AG08396 (cell line): Measurements from ENCODE around the gene MYOCOS.
"Not testable (repeated sequence)": the region's sequence is repeated elsewhere in the genome, so short reads cannot be mapped to it uniquely, and the experiment has no call there.

Source experiments
- DNase-seq: peaks from one replicate; pipeline ENCODE4 v3.0.0; 2012; ENCODE audit warnings: low spot score, mixed read lengths

Gene MYOCOS, protein sequence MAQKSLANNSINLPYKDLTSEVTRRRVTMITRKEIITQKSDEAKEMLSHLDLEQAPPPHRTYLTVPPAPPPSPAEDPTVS

GRCh38 chr1:171622152-171622462 is at the start of gene MYOCOS:
Gene MYOCOS, plus strand, starts transcription at chr1:171622243. Its CDS starts 1,641 bp downstream, at chr1:171623884.
- no peak for DNase-seq

DNA sequence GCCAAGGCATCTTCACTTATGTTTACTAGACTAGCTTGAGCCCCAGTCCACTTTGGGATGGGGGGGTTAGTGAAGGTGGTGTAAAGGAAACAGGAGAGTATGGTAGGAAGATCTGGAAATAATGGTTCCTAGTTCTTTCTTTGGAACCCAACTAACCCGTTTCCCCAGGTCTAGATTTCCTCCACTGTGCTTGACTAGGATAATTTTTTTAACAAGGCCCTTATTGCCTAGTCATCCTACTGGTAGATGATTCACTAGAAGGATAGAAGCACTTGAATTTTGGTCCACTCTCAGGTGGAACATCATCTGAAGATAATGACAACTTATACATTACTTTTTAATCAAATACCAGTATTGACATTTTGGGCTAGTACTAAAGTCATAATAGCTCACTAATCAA is 45.9 kb upstream of the MYOCOS start:
- DNase-seq: no peak

DNA sequence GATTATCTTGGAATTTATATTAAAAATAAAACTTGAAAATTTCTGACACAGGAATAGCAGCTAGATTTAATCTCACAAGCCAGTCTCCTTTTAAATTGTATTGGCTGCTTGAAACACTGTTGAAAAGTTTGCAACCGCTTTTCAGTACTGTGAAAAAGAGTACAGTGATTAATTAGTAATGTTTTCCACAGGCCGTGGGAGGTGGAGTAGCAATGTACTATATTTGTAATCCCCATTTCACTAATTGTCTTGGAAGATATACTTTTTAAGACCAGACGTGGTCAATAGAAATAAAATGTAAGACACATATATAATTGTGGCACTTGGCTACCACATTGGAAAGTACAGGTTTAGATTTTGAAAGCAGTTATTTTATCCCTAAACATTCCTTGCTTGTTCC is 40.8 kb upstream of the MYOCOS start:
- DNase-seq: no peak

DNA sequence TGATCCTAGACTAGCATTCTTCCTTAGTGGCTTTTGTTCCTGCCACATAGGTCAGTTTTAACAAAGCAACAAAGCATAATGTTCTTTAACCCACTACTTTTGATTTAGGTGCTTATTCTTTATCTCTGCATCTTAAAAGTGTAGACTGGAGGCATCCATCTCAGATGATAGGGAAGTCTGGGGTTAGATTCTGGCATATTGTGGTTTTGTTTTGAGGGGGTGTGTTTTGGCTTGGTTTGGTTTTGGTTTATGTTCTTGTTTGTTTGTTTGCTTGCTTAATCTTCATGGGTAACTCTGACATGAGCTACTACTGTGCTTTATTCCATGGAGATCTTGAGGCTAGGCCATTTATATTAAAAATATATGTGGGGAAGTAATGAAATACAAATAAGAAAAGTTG is 40.3 kb upstream of the MYOCOS start:
- DNase-seq: no peak

DNA sequence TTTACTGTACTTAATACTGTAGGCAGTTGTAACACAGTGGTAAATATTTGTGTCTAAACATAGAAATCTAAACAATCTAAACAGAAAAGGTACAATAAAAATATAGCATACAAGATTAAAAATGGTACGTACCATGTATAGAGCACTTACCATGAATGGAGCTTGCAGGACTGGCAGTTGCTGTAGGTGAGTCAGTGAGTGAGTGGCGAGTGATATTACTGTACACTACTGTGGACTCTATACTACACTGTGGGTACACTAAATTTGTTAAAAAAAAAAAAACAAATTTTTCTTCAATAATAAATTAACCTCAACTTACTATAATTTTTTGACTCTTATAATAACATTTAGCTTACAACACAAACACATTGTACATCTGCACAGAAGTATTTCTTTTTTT is 39.5 kb upstream of the MYOCOS start:
- no peak for DNase-seq

DNA sequence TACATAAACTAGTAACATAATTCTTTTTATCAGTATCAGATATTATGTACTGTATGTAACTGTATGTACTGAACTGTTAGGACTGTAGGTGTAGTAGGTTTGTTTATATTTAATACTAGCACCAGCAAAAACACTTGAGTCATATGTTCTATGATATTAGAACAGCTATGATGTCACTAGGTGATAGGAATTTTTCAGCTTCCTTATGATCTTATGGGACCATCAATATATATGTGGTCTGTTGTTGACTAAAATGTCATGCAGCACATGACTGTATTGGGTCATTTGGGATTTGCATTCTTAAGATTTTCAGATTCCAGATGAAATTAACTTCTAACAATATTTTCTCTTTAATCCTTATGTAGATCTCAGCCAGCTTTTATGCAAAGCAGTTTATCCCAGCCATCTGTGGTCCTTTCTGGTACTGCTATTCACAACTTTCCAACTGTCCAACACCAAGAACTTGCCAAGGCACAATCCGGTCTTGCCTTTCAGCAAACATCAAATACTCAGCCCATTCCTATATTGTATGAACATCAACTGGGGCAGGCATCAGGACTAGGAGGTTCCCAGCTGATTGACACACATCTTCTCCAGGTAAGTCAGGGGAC is 38.3 kb upstream of the MYOCOS start:
- DNase-seq: no peak

DNA sequence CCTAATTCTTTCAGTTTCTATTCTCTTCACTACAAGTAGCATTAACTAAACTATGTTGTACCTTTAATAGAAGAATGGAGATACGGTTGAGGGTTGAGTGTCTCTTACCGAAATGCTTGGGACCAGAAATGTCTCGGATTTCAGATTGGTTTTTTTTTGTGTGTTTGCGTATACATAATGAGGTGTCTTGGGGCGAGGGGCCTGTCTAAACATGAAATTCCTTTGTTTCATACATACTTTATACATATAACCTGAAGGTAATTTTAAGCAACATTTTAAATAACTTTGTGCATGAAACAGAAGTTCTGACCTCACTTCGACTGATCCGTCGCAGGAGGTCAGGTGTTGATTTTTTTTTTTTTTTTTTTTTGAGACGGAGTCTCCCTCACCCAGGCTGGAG is 36.3 kb upstream of the MYOCOS start:
- DNase-seq: no peak

GRCh38 chr1:171588230-171588629 is 33.8 kb upstream of the MYOCOS start:
- no peak for DNase-seq

DNA sequence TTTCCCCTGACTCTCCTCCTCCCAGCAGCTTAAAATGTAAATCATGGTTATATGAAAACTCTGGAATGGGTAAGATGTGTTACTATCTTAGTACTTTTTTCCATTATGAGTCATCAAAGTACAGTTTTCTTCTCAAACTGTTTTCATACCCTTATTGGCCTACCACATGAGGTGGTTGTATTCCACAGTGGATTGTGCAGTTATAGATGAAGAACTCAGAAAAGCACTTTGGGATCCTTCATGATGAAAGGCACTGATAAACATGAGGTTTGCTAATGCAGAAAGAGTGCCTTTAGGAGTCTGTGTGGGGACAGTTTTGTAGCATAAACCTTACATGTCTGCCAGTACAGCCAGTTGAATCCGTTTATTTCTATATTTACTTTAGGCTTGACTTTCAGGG is 32.0 kb upstream of the MYOCOS start:
- DNase-seq: peak; percentile 21

DNA sequence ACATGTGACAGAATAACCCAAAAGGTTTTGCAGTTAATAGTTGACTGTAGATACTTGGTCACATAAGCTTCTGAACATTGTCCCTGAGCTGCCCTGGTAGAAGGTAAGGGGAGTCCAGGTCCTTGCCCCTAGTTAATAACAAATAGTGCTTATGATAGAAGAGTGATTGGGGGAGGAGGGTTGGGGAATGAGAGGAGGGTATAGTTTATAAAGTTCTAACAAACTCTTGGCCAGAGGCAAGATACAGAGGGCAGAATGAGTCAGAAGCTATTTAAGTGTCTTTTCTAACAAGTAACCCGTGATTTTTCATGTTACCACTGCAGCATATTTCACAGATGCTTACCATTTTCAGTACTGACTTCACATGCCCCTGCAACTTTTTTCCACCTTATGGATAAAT is 26.7 kb upstream of the MYOCOS start:
- DNase-seq: no peak

DNA sequence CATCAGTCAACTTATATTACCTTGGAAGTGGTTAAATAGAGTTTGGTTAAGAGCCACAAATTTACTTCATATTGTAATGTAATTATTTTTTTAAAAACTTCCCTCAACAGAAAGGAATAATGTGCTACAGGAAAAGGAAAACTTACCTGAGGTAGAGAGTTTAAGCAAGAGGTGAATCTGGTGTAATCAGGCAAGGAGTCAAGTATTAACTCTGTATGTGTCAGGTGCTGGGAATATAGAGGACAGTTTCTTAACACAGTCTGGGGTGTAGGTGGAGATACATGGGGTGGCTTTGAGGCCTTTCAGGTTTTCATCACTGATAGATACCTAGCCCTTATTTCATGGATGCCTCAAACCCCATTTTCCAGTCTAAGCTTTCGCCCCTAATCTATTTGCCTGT is 25.9 kb upstream of the MYOCOS start:
- DNase-seq: no peak

DNA sequence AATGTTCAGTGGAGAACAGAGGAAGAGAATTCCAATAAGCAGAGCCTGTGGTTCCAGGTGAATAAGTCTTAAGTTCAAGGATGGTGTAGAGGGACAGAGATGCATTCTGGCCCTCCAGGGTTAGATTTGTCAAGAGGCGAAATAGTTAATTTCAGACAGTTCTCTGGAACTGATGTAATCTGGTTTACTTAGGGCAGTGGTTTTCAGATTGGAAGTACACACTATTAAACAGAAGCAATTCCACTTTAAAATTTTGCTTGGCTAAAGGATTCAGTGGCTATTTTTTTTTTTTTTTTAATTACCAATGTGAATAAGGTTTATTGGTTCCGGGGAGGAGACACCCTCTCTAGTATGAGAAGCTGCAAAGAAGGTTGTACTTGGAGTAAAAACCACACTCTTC is 25.3 kb upstream of the MYOCOS start:
- DNase-seq: no peak

GRCh38 chr1:171597203-171597602 is 24.8 kb upstream of the MYOCOS start:
- no peak for DNase-seq

GRCh38 chr1:171600310-171600709 is 21.7 kb upstream of the MYOCOS start:
- not testable (repeated sequence) for DNase-seq

DNA sequence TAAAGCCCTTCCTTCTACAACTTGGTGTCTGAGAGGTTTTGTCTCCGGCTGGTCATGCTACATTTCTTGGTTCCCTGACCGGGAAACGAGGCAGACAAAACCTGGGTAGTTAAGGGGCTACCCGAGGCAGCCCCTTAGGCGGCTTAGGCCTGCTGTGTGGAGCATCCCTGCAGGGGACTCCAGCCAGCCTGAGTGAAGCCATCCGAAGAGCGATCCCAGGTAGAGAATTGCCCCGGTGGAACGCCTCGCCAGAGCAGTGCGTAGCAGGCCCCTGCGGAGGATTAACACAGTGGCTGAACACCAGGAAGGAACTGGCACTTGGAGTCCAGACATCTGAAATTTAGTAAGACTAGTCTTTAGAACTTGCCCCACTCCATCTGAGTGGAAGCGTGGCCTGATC is 21.2 kb upstream of the MYOCOS start:
- no peak for DNase-seq

GRCh38 chr1:171603042-171603441 is 19.0 kb upstream of the MYOCOS start:
- DNase-seq: not testable (repeated sequence)

DNA sequence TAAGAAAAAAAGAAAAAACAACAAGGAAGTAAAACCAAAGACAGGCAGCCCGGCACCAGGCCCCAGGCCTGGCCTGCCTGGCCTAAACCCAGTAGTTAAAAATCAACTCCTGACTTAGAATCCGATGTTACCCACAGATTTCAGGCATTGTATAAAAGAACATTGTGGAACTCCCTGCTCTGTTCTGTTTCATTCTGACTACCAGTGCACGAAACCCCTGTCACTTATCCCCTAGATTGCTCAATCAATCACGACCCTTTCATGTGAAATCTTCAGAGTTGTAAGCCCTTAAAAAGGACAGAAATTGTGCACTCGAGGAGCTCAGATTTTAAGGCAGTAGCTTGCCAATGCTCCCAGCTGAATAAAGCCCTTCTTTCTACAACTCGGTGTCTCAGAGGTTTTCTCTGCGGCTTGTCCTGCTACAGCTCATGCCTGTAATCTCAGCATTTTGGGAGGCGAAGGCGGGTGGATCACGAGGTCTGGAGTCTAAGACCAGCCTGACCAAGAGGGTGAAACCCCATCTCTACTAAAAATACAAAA is 15.6 kb upstream of the MYOCOS start:
- no peak for DNase-seq

DNA sequence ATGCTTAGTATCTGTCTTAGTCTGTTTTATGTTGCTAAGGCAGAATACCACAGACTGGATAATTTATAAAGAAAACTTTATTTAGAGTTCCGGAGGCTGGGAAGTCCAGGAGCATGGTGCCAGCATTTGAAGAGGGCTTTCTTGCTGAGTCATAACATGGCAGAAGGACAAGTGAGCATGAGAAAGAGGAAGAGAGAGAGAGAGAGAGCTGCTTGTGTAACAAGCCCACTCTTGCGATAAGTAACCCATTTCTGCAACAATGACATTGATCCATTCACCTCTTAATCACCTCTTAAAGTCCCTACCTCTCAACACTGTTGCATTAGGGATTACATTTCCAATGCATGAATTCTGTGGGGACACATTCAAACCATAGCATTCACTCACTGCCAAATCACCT is 11.7 kb upstream of the MYOCOS start:
- no peak for DNase-seq

DNA sequence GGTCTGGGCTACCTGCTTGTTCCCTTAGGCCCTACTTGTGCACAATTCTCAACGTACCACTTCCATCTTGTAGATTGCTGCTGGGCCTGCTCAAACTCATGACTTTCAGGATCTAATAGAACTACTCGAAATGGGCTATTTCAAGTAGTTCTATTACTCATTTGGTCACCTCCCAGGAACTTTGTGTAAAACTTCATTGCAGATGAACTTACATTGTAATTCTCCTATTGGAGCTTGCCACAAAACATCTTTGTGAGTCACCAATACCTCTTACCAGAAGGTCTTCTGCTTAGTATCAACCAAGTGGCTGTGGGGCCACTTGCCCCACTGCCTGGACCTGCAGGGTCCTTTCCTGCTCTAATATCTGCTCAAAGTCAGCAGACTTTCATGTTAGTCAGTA is 10.7 kb upstream of the MYOCOS start:
- DNase-seq: no peak

GRCh38 chr1:171613282-171613681 is 8.8 kb upstream of the MYOCOS start:
- no peak for DNase-seq

- DNase-seq: not testable (repeated sequence)
Observed at GRCh38 chr1:171615122-171615906, 6.7 kb upstream of the MYOCOS start.

- no peak for DNase-seq
Observed at GRCh38 chr1:171616586-171616985, 5.5 kb upstream of the MYOCOS start.

DNA sequence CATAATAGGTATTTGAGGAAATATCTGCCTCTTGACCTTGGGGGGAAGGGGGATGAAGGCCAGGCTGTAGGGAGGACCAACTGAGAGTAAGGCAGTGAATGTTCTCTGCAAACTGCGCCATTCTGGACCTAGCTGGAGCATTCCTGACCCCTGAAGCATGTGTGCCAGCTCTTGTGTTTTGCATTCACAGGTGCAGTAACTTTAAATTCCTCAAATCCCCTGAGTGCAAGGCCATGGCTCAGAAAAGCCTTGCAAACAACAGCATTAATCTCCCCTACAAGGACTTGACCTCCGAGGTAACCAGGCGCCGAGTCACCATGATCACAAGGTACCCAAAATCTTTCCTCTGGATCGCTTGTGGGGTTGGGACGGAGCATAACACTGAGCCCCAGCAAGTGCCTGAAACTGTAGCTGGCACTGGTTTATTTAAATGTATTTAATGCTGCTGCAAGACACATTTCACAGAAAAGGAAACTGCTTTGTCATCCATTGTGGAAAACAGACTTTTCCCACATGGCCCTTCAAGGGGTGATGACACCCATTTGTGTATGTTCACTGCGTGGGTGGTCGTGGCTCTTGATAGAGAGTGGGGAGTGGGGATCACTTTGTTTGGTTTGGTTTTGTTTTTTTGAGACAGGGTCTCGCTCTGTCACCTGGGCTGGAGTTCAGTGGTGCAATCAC is 1.7 kb downstream of the MYOCOS start:
- DNase-seq: no peak
